HCT116 (cell line): Measurements from ENCODE around the gene ROR2. TPM values are rescaled to one million over a fixed set of nuclear protein-coding genes. Genes with fewer than 3 reads are reported as not detected.

Experiments used
- ATAC-seq: fragments of 200-7000 bp; cut with Tn5 transposase; 2 replicates; pipeline ENCODE4 v1.9.1; 2020; ENCODE audit warnings: mild to moderate bottlenecking, moderate library complexity
- BruUV-seq: library from RNA; stranded (reverse); fragments of 400-500 nt; replicated peaks from 2 replicates; lab custom pipeline; 2021; lab: Mats Ljungman, UMichigan
- CTCF ChIA-PET: fragments of 300-600 bp; sonication (Branson Sonifier 250); formaldehyde crosslinking; loops from one replicate; lab custom pipeline; 2021; ENCODE audit warnings: antibody characterized with exemption; lab: Charles Lee
- POLR2A ChIA-PET: fragments of 300-600, 350-600 bp; sonication (Branson Sonifier 250); formaldehyde crosslinking; loops from one replicate; lab custom pipeline; 2021; ENCODE audit warnings: antibody characterized with exemption; lab: Charles Lee
- RAD21 ChIA-PET, 2 experiments: fragments of 300-600 bp; sonication (Branson Sonifier 250); formaldehyde crosslinking; loops; one replicate each; lab custom pipeline; 2023; ENCODE audit warnings: low total read pairs in 2 of 2; ENCODE audit not compliant: uncharacterized antibody in 2 of 2, unreplicated experiment in 2 of 2, low non-redundant PET in 1 of 2; lab: Charles Lee
- DNase-seq: peaks from one replicate; pipeline ENCODE4 v3.0.0-alpha.2; 2010; ENCODE audit warnings: low read depth, low spot score
- H2AFZ ChIP-seq: fragments of 200-600 bp; shearing (Covaris generic), sonication (generic); 2 replicates; pipeline ENCODE4 v1.6.1; 2017; ENCODE audit warnings: low read depth, mixed run types, mixed read lengths, antibody characterized with exemption, low read length; ENCODE audit not compliant: poor library complexity, severe bottlenecking
- H3K27ac ChIP-seq: 2 replicates; pipeline ENCODE4 v1.5.1; 2012; ENCODE audit warnings: low read depth, low read length
- H3K27me3 ChIP-seq: fragments of 200-600 bp; sonication (generic); 2 replicates; pipeline ENCODE4 v1.6.1; 2016; ENCODE audit warnings: mixed run types, low read length, mixed read lengths; ENCODE audit not compliant: insufficient read depth
- H3K36me3 ChIP-seq, 2 experiments: fragments of 200-500 bp in 1 of 2; fragments of 200-600 bp in 1 of 2; sonication (Bioruptor generic) in 1 of 2; sonication (generic) in 1 of 2; 2 replicates each; pipeline versions ENCODE4 v1.5.1 to v1.6.1; 2014 to 2016; ENCODE audit warnings: low read length in 2 of 2, inconsistent platforms in 1 of 2, mixed read lengths in 1 of 2, mixed run types in 1 of 2; ENCODE audit not compliant: insufficient read depth in 2 of 2, control insufficient read depth in 1 of 2
- H3K4me1 ChIP-seq, 2 experiments: fragments of 200-600 bp in 1 of 2; sonication (generic) in 1 of 2; 2 replicates each; pipeline versions ENCODE4 v1.5.1 to v1.6.1; 2012 to 2017; ENCODE audit warnings: low read length in 2 of 2, inconsistent platforms in 1 of 2, mild to moderate bottlenecking in 1 of 2, mixed read lengths in 1 of 2, mixed run types in 1 of 2, moderate library complexity in 1 of 2; ENCODE audit not compliant: insufficient read depth in 2 of 2, control insufficient read depth in 1 of 2
- H3K4me2 ChIP-seq: fragments of 200-600 bp; sonication (generic); 2 replicates; pipeline ENCODE4 v1.6.1; 2017; ENCODE audit warnings: mixed run types, low read length, mixed read lengths
- H3K4me3 ChIP-seq, 2 experiments: fragments of 200-600 bp in 1 of 2; sonication (generic) in 1 of 2; replicated peaks in 1 of 2; 2 replicates each; pipeline ENCODE4 v1.5.1; 2011 to 2016; ENCODE audit warnings: low read length in 2 of 2, control low read depth in 1 of 2, low read depth in 1 of 2, mild to moderate bottlenecking in 1 of 2, mixed read lengths in 1 of 2, mixed run types in 1 of 2
- H3K79me2 ChIP-seq: fragments of 200-600 bp; sonication (generic); 2 replicates; pipeline ENCODE4 v1.6.1; 2017; ENCODE audit warnings: mild to moderate bottlenecking, mixed run types, low read length, moderate library complexity, mixed read lengths; ENCODE audit not compliant: insufficient read depth
- H3K9ac ChIP-seq: fragments of 200-600 bp; sonication (generic); 2 replicates; pipeline ENCODE4 v1.6.1; 2016; ENCODE audit warnings: low read length, mixed read lengths
- H3K9me2 ChIP-seq: fragments of 200-600 bp; sonication (generic), shearing (Covaris generic); 2 replicates; pipeline ENCODE4 v1.6.1; 2017; ENCODE audit warnings: mixed run types, mild to moderate bottlenecking, moderate library complexity; ENCODE audit not compliant: insufficient read depth
- H3K9me3 ChIP-seq, 2 experiments: fragments of 200-500 bp in 1 of 2; fragments of 200-600 bp in 1 of 2; sonication (Bioruptor generic) in 1 of 2; sonication (generic) in 1 of 2; 2 replicates each; pipeline ENCODE4 v1.6.1; 2014 to 2017; ENCODE audit warnings: low read length in 2 of 2, mixed read lengths in 2 of 2, inconsistent platforms in 1 of 2, low read depth in 1 of 2, mild to moderate bottlenecking in 1 of 2, mixed run types in 1 of 2, moderate library complexity in 1 of 2; ENCODE audit not compliant: control insufficient read depth in 1 of 2, insufficient read depth in 1 of 2
- H4K20me1 ChIP-seq: fragments of 200-600 bp; sonication (generic), shearing (Covaris generic); 2 replicates; pipeline ENCODE4 v1.6.1; 2017; ENCODE audit warnings: mixed run types, mild to moderate bottlenecking, moderate library complexity; ENCODE audit not compliant: insufficient read depth
- CEBPB ChIP-seq: IDR thresholded peaks from 2 replicates; pipeline ENCODE4 v1.6.1; 2012; ENCODE audit warnings: low read depth
- EGR1 ChIP-seq: IDR thresholded peaks from 2 replicates; pipeline ENCODE4 v1.6.1; 2012; ENCODE audit warnings: low read depth
- ELF1 ChIP-seq: IDR thresholded peaks from 2 replicates; pipeline ENCODE4 v1.6.1; 2012; ENCODE audit warnings: low read depth, borderline replicate concordance
- POLR2A ChIP-seq: IDR thresholded peaks from 2 replicates; pipeline ENCODE4 v1.7.0; 2011; ENCODE audit warnings: borderline replicate concordance; ENCODE audit not compliant: insufficient read depth, insufficient read length; ENCODE audit errors: extremely low read depth
- RAD21 ChIP-seq: IDR thresholded peaks from 2 replicates; pipeline ENCODE4 v1.6.1; 2012; ENCODE audit warnings: low read depth, mild to moderate bottlenecking
- SIN3A ChIP-seq: IDR thresholded peaks from 2 replicates; pipeline ENCODE4 v1.6.1; 2012; ENCODE audit warnings: low read depth
- YY1 ChIP-seq: IDR thresholded peaks from 2 replicates; pipeline ENCODE4 v1.6.1; 2011; ENCODE audit warnings: low read length, low read depth, moderate library complexity, mild to moderate bottlenecking; ENCODE audit not compliant: insufficient replicate concordance; ENCODE audit errors: extremely low read depth
- ZFX ChIP-seq: fragments of 450-650 bp; IDR thresholded peaks from 2 replicates; pipeline ENCODE4 v1.6.1; 2017
- intact Hi-C: fragments of 100-400 bp; cut with micrococcal nuclease; formaldehyde crosslinking; loops from 2 replicates; pipeline ENCODE4 v1.10.0; 2022
- total RNA-seq: library from RNA; stranded (reverse); gene quantifications from one replicate; pipeline ENCODE4 v1.2.1, GENCODE V29; 2021; ENCODE audit not compliant: unreplicated experiment
- TF ChIP-seq, protein P1 (sequence below): IDR thresholded peaks from 2 replicates; pipeline ENCODE4 v1.6.1; 2011; ENCODE audit warnings: mild to moderate bottlenecking, low read length, moderate library complexity; ENCODE audit not compliant: insufficient replicate concordance; ENCODE audit errors: extremely low read depth
- TF ChIP-seq, protein P2 (sequence below): IDR thresholded peaks from 2 replicates; pipeline ENCODE4 v1.6.1; 2012

ROR2 gene
- total RNA-seq, 1 experiment from 2014 or later = 15.7 TPM

DNA sequence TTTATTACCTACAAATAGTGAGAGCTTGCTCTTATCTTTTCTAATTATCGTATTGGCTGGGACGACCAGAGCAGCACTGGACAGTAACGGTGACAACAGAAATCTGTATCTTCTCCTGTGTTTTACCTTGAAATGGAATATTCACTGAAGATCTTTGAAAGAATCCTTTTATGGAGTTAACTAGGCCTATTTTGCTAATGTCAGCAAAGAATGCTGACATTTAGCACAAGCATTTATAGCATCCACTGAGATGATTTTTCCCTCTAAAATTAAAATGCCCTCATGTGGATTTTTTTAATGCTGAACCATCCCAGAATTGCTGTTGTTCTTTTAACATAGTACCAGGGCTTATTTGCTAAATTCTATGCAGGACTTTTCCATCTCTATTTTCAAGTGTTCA is 59.4 kb downstream of the ROR2 start:
- ChIA-PET RAD21 (no interaction called here), POLR2A (no interaction called here), CTCF (no interaction called here)
- TF ChIP-seq, protein P1, sequence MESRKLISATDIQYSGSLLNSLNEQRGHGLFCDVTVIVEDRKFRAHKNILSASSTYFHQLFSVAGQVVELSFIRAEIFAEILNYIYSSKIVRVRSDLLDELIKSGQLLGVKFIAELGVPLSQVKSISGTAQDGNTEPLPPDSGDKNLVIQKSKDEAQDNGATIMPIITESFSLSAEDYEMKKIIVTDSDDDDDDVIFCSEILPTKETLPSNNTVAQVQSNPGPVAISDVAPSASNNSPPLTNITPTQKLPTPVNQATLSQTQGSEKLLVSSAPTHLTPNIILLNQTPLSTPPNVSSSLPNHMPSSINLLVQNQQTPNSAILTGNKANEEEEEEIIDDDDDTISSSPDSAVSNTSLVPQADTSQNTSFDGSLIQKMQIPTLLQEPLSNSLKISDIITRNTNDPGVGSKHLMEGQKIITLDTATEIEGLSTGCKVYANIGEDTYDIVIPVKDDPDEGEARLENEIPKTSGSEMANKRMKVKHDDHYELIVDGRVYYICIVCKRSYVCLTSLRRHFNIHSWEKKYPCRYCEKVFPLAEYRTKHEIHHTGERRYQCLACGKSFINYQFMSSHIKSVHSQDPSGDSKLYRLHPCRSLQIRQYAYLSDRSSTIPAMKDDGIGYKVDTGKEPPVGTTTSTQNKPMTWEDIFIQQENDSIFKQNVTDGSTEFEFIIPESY = no peak
- TF ChIP-seq SIN3A (no peak), POLR2A (no peak), YY1 (no peak), ZFX (no peak), RAD21 (no peak), CEBPB (no peak), EGR1 (no peak), ELF1 (no peak)
- TF ChIP-seq, protein P2, sequence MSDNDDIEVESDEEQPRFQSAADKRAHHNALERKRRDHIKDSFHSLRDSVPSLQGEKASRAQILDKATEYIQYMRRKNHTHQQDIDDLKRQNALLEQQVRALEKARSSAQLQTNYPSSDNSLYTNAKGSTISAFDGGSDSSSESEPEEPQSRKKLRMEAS = no peak
- Histone ChIP-seq H3K79me2 (peaks cover 5% of the 10 kb centered on the region; the same call in 1 of the 2 replicates), H3K27ac (no peak overlapping the region), H4K20me1 (no peaks in the 10 kb centered on the region), H3K36me3 (no peaks in the 10 kb centered on the region), H3K27me3 (no peaks in the 10 kb centered on the region), H2AFZ (no peak overlapping the region), H3K4me1 (no peaks in the 10 kb centered on the region), H3K4me3 (no peak overlapping the region), H3K9me2 (no peaks in the 10 kb centered on the region), H3K4me2 (no peak overlapping the region), H3K9ac (no peak overlapping the region), H3K9me3 (no peaks in the 10 kb centered on the region)
- no TSS peak for BruUV-seq
- no peak for DNase-seq
- intact Hi-C loops = no loop called here
- no peak for ATAC-seq
